Transverse colon (tissue), 4 donors: Measurements from ENCODE around the gene LSM14A. TPM values are rescaled to one million over a fixed set of nuclear protein-coding genes. Genes with fewer than 3 reads are reported as not detected.
A peak's percentile ranks its signal among the peaks of the same experiment; 100 is the strongest.

Source experiments
- DNase-seq: peaks from one replicate; pipeline ENCODE4 v3.0.0-alpha.2; 2019
- H3K27ac ChIP-seq, 4 donors: fragments of 200-600 bp; sonication (generic); 2 replicates each; pipeline ENCODE4 v1.5.1; 2016 to 2018; ENCODE audit warnings: inconsistent platforms in 4 of 4
- H3K27me3 ChIP-seq: fragments of 200-600 bp; sonication (generic); 2 replicates; pipeline ENCODE4 v1.5.1; 2017; ENCODE audit warnings: inconsistent platforms
- H3K36me3 ChIP-seq, 4 donors: fragments of 200-600 bp; sonication (generic); 2 replicates each; pipeline ENCODE4 v1.5.1; 2017 to 2019; ENCODE audit warnings: inconsistent platforms in 4 of 4
- H3K4me1 ChIP-seq, 4 donors: fragments of 200-600 bp; sonication (generic); 2 replicates each; pipeline ENCODE4 v1.5.1; 2017 to 2020; ENCODE audit warnings: inconsistent platforms in 4 of 4
- H3K4me3 ChIP-seq, 4 donors: fragments of 200-600 bp; sonication (generic); 1 replicate in 1 of 4; 2 replicates in 3 of 4; pipeline versions ENCODE4 v1.5.1 to v1.6.1; 2017 to 2019; ENCODE audit warnings: inconsistent platforms in 4 of 4
- H3K9me3 ChIP-seq, 2 donors: fragments of 200-600 bp; sonication (generic); 2 replicates each; pipeline ENCODE4 v1.5.1; 2017 to 2019; ENCODE audit warnings: inconsistent platforms in 2 of 2
- CTCF ChIP-seq, 5 experiments: fragments of 200-600 bp in 3 of 5; fragments of 450-650 bp in 2 of 5; sonication (generic) in 3 of 5; IDR thresholded peaks; 1 replicate in 2 of 5; 2 replicates in 3 of 5; pipeline ENCODE4 v1.5.1; 2016 to 2017; ENCODE audit warnings: antibody characterized with exemption in 5 of 5, inconsistent platforms in 3 of 5, mild to moderate bottlenecking in 2 of 5, moderate library complexity in 1 of 5
- EP300 ChIP-seq: sonication (generic); formaldehyde crosslinking; IDR thresholded peaks from one replicate; pipeline ENCODE4 v1.6.1; 2017; ENCODE audit warnings: antibody characterized with exemption, low read depth
- POLR2A ChIP-seq: fragments of 450-650 bp; IDR thresholded peaks from one replicate; pipeline ENCODE4 v1.6.1; 2016; ENCODE audit warnings: antibody characterized with exemption, mild to moderate bottlenecking, moderate library complexity
- POLR2AphosphoS5 ChIP-seq, 3 donors: sonication (generic); formaldehyde crosslinking; IDR thresholded peaks; one replicate each; pipeline ENCODE4 v1.6.1; 2016; ENCODE audit warnings: antibody characterized with exemption in 3 of 3
- whole genome bisulfite sequencing, 2 donors: methylation state at CpG; one replicate each; pipeline ENCODE4 v1.1.5; 2018; ENCODE audit warnings: low coverage in 1 of 2; 5-methylcytosine and 5-hydroxymethylcytosine counted together
- in situ Hi-C, 4 donors: fragments of 200-750 bp; cut with MboI; loops; one replicate each; pipeline versions ENCODE4 v1.15.0 to v1.15.1; 2017; ENCODE audit warnings: low sequenced_read_pairs in 3 of 4, low pct_ligation_motif_present in 1 of 4, low pct_unique_long_range_greater_than_20kb in 1 of 4
- intact Hi-C: fragments of 100-400 bp; cut with DNase I; formaldehyde crosslinking; loops from one replicate; pipeline ENCODE4 v1.15.1; 2023; ENCODE audit warnings: low total_unique reads
- total RNA-seq, 4 donors: library from RNA; depleted of rRNA; stranded (reverse); fragments of >200 nt; gene quantifications; one replicate each; pipeline ENCODE4 v1.1.0, GENCODE V29; 2016

The LSM14A gene
- total RNA-seq, 4 donors from 2014 or later = 88.4 to 211 (median 119) TPM

GRCh38 chr19:34259367-34260095 is 87.2 kb downstream of the LSM14A start:
- TF ChIP-seq EP300 (no peak), POLR2AphosphoS5 (IDR thresholded peaks at IDR 0.05) (peak in 1 of 3 donors; percentile 29)
- in situ Hi-C loops = no loop called here
- 23 to 52% methylated on average over 3 of the region's 3 CpGs for WGBS, 2 donors
- intact Hi-C loops = no loop called here
- no peak overlapping the region for H3K4me3 ChIP-seq
- no peak for DNase-seq
- H3K27ac ChIP-seq = peak overlapping the region in 2 of 4 donors; percentile 22 to 33
- H3K27me3 ChIP-seq = no peaks in the 10 kb centered on the region
- H3K9me3 ChIP-seq = no peaks in the 10 kb centered on the region
- peaks cover 16 to 38% (median 27%) of the 10 kb centered on the region in 4 donors for H3K4me1 ChIP-seq
- H3K36me3 ChIP-seq = no peaks in the 10 kb centered on the region

DNA sequence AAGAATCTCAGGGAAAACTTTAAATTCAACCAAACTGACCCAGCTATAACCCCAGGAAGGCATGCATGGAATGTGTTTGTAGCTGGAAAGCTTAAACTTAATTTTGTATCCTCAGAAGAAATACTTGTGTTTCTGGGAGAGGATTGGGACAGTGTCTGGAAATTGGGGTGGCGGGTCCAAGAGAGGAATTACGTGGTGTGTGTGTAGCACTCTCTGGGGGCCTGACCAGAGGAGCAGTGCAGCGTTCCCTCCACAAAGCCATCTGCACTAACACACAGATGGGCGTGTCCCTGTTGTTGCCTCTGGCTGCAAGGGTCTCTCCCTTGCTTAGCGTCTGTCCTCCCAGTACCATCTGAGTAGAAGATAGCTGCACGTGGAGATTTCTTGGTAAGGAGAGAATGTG is 88.5 kb downstream of the LSM14A start:
- TF ChIP-seq POLR2A (no peak), CTCF (IDR thresholded peaks at IDR 0.05) (no peak), POLR2AphosphoS5 (IDR thresholded peaks at IDR 0.05) (no peak), EP300 (no peak)
- in situ Hi-C loops = no loop called here
- H3K4me3 ChIP-seq = no peak overlapping the region
- H3K4me1 ChIP-seq = peaks cover 16 to 31% (median 21%) of the 10 kb centered on the region in 4 donors
- H3K27me3 ChIP-seq = no peaks in the 10 kb centered on the region
- intact Hi-C loops = no loop called here
- no peak overlapping the region for H3K27ac ChIP-seq
- no peaks in the 10 kb centered on the region for H3K36me3 ChIP-seq
- H3K9me3 ChIP-seq = no peaks in the 10 kb centered on the region
- no peak for DNase-seq
- WGBS, 2 donors = 60% methylated on average over 1 to 6 of the region's 6 CpGs

GRCh38 chr19:34261334-34262109 is 89.2 kb downstream of the LSM14A start:
- Histone ChIP-seq H3K27ac (no peak overlapping the region), H3K27me3 (no peaks in the 10 kb centered on the region), H3K9me3 (no peaks in the 10 kb centered on the region), H3K4me3 (no peak overlapping the region), H3K4me1 (peaks cover 16 to 24% (median 20%) of the 10 kb centered on the region in 4 donors), H3K36me3 (no peaks in the 10 kb centered on the region)
- 84 to 88% methylated on average over 3 to 6 of the region's 6 CpGs for WGBS, 2 donors
- intact Hi-C loops (no loop called here), in situ Hi-C loops (no loop called here)
- TF ChIP-seq POLR2AphosphoS5 (IDR thresholded peaks at IDR 0.05) = no peak
- no peak for TF ChIP-seq EP300
- TF ChIP-seq CTCF (IDR thresholded peaks at IDR 0.05) = no peak
- no peak for TF ChIP-seq POLR2A
- DNase-seq = no peak

DNA sequence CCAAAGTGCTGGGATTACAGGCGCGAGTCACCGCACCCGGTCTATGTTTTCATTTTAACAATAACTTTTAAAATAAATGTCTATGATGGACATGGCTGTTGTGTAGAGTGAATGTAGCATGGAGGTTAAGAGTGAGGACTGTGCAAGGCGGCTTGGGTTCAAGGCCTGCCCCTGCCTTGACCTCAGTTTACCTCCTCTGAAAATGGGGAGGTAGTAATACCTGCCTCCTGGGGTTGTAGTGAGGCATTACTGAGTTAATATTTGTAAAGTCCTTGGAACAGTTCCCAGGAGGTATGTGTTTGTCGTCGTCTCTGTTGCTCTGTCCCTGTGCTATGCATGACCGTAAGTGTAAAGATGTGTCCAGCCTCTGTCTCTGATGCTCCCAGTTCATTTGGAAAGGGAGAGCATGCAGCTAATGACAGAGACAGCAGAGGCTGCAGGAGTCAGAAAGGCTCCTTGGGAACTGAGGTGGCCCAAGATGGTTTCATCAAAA is 91.5 kb downstream of the LSM14A start:
- peaks cover 16 to 26% (median 20%) of the 10 kb centered on the region in 4 donors for H3K4me1 ChIP-seq
- intact Hi-C loops = no loop called here
- H3K27me3 ChIP-seq = no peaks in the 10 kb centered on the region
- 76 to 77% methylated on average over 7 to 8 of the region's 8 CpGs for WGBS, 2 donors
- no peaks in the 10 kb centered on the region for H3K36me3 ChIP-seq
- no peak for TF ChIP-seq POLR2A
- no peak for TF ChIP-seq EP300
- no peak for TF ChIP-seq CTCF (IDR thresholded peaks at IDR 0.05)
- no peak for TF ChIP-seq POLR2AphosphoS5 (IDR thresholded peaks at IDR 0.05)
- in situ Hi-C loops = no loop called here
- DNase-seq = no peak
- H3K27ac ChIP-seq = no peak overlapping the region
- H3K9me3 ChIP-seq = no peaks in the 10 kb centered on the region
- no peak overlapping the region for H3K4me3 ChIP-seq
